Measurements from ENCODE around the gene TPTE2.
"Not testable (repeated sequence)": the region's sequence is repeated elsewhere in the genome, so short reads cannot be mapped to it uniquely, and the experiment has no call there.

- not testable (repeated sequence) for TF ChIP-seq CTCF, POLR2A (IDR thresholded peaks at IDR 0.05)
Measured at GRCh38 chr13:19507623-19508022, 53.7 kb downstream of the TPTE2 start.

Data from uterus (tissue), 2 donors.